C4-2B (cell line): ENCODE measurements around the gene ZNF423.

ENCODE experiments used
- CTCF ChIP-seq: fragments of 450-650 bp; conservative IDR thresholded peaks from 2 replicates; pipeline ENCODE4 v1.5.1; 2017; ENCODE audit warnings: mild to moderate bottlenecking
- ZFX ChIP-seq: fragments of 450-650 bp; IDR thresholded peaks from 2 replicates; pipeline ENCODE4 v1.6.1; 2017

- no peak for TF ChIP-seq CTCF
- no peak for TF ChIP-seq ZFX
Observed at GRCh38 chr16:49730772-49731171, 125.1 kb downstream of the ZNF423 start.
